GM11168 (cell line): ENCODE results near the gene NXPH4.

ENCODE experiments used
- in situ Hi-C: fragments of 300-500 bp; cut with MboI; formaldehyde crosslinking; loops from one replicate; pipeline ENCODE4 v1.12.0; 2022; ENCODE audit warnings: low sequenced_read_pairs; ENCODE audit not compliant: unreplicated experiment

NXPH4 gene

GRCh38 chr12:57182918-57183575, 33.5 kb upstream of the NXPH4 start:
- in situ Hi-C loops = no loop called here

DNA sequence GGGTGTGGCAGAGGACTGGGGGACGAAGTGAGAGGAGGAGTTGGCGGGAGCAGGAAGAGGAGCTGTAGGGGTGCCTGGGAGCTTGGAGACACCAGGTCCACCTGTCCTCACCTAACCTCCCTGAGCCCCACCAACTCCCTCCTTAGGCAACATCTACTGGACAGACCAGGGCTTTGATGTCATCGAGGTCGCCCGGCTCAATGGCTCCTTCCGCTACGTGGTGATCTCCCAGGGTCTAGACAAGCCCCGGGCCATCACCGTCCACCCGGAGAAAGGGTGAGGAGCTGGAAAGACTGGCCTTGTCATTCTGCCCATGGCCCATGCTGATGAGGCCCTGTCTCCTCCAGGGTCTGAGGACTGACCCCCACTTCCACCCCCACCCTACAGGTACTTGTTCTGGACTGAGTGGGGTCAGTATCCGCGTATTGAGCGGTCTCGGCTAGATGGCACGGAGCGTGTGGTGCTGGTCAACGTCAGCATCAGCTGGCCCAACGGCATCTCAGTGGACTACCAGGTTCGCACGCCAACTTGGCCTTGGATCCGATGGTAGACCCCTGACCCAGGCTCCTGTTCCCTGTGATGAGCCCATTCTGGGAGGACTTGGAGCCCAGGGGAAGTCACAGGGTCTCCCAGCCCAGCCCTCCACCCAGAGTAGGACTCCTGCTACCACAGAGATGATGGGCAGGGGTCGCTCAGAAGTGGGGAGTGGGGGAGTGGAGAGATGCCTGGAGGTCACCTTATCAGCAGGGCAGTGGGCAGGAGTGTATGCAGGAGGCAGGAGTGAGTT, 32.5 kb upstream of the NXPH4 start:
- in situ Hi-C loops = no loop called here

- in situ Hi-C loops = no loop called here
These were observed 31.2 kb upstream of the NXPH4 start for GRCh38 chr12:57185403-57185802.

- in situ Hi-C loops = no loop called here
These were observed 30.6 kb upstream of the NXPH4 start for GRCh38 chr12:57185906-57186508.

- in situ Hi-C loops = no loop called here
These were observed 29.1 kb upstream of the NXPH4 start for GRCh38 chr12:57187222-57188089.

DNA sequence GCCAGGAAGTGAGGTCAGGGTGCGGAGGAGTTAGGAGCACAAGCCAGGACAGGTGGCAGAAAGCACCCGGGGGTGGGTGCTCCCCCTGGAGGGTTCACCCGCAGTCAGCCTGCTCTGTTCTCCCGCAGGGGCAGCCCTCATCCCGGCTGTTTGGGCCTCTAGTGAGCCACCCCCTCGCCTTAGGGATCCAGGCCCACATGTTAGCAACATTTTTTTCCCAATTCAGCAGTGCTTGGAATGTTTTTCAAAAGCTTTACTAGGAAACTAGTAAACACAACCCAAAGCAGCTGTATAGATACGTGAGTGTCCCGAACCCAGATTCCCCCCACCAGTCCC, 28.5 kb upstream of the NXPH4 start:
- in situ Hi-C loops = no loop called here

GRCh38 chr12:57190037-57190436, 26.6 kb upstream of the NXPH4 start:
- in situ Hi-C loops = no loop called here

- in situ Hi-C loops = no loop called here
These were observed 25.8 kb upstream of the NXPH4 start for GRCh38 chr12:57190821-57191220.

GRCh38 chr12:57191410-57191809, 25.2 kb upstream of the NXPH4 start:
- in situ Hi-C loops = no loop called here

- in situ Hi-C loops = no loop called here
These were observed 23.7 kb upstream of the NXPH4 start for GRCh38 chr12:57192920-57193319.

GRCh38 chr12:57193706-57194245, 22.8 kb upstream of the NXPH4 start:
- in situ Hi-C loops = no loop called here

GRCh38 chr12:57194253-57194652, 22.3 kb upstream of the NXPH4 start:
- in situ Hi-C loops = no loop called here

GRCh38 chr12:57195186-57195585, 21.4 kb upstream of the NXPH4 start:
- in situ Hi-C loops = no loop called here

GRCh38 chr12:57195611-57196371, 20.8 kb upstream of the NXPH4 start:
- in situ Hi-C loops = no loop called here

GRCh38 chr12:57196439-57196838, 20.2 kb upstream of the NXPH4 start:
- in situ Hi-C loops = no loop called here

DNA sequence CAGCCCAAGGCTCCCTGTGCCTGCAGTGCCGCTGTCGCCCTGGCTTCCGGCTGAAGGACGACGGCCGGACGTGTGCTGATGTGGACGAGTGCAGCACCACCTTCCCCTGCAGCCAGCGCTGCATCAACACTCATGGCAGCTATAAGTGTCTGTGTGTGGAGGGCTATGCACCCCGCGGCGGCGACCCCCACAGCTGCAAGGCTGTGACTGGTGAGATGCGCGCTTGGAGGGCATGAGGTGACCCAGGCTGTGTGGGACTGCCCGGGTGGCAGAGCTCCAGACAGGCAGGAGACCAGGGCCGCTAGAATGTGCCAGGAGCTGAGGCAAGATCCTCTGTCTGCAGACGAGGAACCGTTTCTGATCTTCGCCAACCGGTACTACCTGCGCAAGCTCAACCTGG, 19.6 kb upstream of the NXPH4 start:
- in situ Hi-C loops = no loop called here

- in situ Hi-C loops = no loop called here
These were observed 18.3 kb upstream of the NXPH4 start for GRCh38 chr12:57198329-57198728.

DNA sequence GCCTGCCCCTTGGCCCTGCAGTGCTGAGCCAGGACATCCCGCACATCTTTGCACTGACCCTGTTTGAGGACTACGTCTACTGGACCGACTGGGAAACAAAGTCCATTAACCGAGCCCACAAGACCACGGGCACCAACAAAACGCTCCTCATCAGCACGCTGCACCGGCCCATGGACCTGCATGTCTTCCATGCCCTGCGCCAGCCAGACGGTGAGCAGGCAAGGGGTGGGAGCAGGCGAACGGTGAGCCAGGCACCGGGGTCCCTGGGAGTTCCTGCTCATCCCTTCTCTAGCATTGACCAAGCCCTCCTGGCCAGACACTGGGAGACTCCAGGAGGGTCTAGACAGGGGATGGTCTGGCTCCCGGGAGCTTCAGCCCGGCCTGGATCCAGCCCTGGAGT, 17.4 kb upstream of the NXPH4 start:
- in situ Hi-C loops = no loop called here

GRCh38 chr12:57200497-57200896, 16.1 kb upstream of the NXPH4 start:
- in situ Hi-C loops = no loop called here

DNA sequence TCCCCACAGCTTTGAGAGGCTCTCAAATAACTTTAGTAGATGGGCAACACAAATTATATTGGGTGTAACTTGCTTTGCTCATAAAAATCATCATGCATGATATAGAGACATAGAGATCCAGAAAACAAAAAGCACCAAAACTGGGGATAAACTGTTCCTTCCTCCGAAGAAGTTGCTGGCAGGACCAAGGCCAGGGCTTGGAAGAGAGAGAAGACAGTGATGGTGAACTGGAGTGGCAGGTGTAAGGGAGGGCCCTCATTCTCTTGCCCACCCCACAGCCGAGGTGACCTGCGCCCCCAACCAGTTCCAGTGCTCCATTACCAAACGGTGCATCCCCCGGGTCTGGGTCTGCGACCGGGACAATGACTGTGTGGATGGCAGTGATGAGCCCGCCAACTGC, 15.4 kb upstream of the NXPH4 start:
- in situ Hi-C loops = no loop called here
